ENCODE results near the gene HCRTR1.

DNA sequence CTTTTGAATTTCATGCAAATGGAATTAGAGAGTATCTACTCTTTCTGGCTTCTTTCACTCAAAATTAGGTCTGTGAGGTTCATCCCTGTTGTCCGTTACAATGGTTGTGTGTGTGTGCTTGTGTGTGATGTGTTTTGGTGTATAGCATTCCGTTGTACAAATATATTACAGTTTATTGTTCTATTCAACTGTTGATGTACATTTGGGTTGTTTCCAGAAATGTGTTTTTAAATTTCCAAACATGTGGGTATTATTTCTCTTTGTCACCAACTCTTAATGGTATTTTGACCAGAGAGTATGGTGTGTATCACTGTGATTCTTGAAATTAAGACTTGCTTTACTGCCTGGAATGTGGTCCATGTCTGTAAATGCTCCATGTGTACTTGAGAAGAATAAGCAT, 16.8 kb upstream of the HCRTR1 start:
- no peak for TF ChIP-seq EZH2 (IDR thresholded peaks at IDR 0.05; ENCODE audit: low read length, missing control alignments)
- TF ChIP-seq, protein P1, sequence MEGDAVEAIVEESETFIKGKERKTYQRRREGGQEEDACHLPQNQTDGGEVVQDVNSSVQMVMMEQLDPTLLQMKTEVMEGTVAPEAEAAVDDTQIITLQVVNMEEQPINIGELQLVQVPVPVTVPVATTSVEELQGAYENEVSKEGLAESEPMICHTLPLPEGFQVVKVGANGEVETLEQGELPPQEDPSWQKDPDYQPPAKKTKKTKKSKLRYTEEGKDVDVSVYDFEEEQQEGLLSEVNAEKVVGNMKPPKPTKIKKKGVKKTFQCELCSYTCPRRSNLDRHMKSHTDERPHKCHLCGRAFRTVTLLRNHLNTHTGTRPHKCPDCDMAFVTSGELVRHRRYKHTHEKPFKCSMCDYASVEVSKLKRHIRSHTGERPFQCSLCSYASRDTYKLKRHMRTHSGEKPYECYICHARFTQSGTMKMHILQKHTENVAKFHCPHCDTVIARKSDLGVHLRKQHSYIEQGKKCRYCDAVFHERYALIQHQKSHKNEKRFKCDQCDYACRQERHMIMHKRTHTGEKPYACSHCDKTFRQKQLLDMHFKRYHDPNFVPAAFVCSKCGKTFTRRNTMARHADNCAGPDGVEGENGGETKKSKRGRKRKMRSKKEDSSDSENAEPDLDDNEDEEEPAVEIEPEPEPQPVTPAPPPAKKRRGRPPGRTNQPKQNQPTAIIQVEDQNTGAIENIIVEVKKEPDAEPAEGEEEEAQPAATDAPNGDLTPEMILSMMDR (conservative IDR thresholded peaks at IDR 0.05 in 1 of 2, IDR thresholded peaks at IDR 0.05 in 1 of 2; ENCODE audit: low read depth in 1 of 2, low read length in 2 of 2) = no peak

All from fibroblast of lung (primary cell).